ENCODE measurements around the gene RTN4. TPM values are rescaled to one million over a fixed set of nuclear protein-coding genes. Genes with fewer than 3 reads are reported as not detected.

RTN4 gene
- total RNA-seq, 1 donor from 2014 or later: 370 TPM

DNA sequence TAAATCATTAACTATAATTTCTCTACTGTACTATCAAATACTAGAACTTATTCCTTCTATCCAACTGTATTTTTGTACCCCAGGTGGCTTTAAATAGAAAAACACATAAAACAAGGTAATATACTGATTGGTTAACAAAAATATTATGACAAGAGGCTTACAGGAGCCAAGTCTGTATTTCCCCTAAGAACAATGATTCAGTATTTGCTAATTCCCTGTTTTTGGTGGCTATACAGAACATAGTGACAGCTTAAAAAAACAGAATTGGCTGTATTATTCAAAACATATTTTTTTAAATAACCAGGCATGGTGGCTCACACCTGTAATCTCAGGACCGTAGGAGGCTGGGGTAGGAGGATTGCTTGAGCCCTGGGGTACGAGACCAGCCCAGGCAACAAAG, 16.3 kb downstream of the RTN4 start:
- no peak for DNase-seq (ENCODE audit: low spot score)

DNA sequence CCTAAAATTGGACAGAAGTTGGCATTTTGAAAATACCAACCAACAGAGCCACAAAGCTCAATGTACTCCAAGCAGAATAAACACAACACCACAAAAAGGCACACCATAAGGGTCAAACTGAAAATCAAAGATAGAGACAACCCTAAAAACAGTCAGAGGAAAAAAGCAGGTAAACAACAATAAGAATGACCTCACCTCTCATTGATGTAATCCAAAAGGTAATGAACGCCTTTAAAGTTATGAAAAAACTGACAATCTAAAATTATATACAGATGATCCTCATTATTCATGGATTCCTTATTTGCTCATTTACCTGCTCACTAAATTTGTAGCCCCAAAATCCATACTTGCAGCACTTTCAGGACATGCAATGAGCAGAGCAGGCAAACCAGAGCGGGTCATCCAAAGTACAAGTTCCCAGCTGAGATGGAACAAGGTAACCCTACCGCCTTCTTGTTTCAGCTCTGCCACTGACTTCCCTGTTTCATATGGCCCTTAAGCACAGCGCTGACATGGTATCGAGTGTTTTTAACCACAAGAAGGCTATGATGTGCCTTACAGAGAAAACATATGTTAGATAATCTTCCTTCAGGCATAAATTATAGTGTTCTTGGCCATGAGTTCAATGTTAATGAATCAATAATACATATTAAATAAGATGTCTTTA, 17.0 kb downstream of the RTN4 start:
- no peak for DNase-seq (ENCODE audit: low spot score)

DNA sequence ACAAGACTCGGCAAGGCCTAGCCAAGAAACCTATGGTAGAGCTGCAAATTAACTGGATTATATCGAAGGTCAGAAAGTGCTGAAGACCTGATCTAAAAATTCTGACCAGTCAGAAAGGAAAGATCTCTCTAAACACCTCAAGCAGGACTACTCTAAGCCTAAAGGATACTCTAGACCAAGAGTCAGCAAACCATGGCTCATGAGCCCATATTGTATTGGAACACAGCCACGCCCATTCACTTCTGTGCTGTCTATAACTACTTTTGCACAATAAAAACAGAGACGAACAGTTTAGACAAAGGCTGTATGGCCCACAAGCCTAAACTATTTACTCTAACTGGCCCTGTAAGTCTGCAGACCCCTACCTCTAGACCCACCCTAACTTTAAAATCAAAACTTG, 18.7 kb downstream of the RTN4 start:
- no peak for DNase-seq (ENCODE audit: low spot score)

DNA sequence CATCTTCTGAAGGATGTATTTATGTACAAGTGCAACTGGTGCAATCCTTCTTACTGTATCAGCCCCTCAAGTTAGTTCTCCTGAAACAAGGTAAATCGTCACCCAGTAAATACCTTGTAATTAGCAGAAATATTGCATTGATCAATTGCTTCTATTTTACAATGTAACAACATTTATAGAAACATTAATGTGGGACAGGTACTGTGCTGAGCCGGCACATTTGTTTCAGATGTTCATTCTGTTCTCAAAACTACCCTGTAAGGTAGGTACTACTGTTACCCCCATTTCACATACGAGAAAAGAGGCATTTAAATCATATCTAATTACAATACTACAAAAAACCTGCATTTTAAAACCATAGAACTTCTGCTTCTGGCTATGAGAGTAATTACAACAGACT, 19.5 kb downstream of the RTN4 start:
- no peak for DNase-seq (ENCODE audit: low spot score)

DNA sequence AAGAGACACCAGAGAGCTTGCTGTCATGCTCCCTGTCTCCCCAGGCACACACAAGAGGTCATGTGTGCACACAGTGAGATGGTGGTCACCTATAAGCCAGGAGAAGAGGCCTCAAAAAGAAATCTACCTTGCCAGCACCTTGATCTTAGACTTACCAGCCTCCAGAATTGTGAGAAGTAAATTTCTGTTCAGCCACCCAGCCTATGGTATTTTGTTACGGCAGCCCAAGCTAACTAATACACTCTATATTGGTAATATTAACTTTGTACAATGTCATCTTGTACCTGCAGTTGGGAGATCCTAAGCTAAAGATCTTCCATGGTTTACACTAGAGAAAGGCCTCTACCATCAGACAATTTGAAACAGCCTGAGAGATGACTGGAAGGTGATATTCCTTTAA, 21.2 kb downstream of the RTN4 start:
- no peak for DNase-seq (ENCODE audit: low spot score)

DNA sequence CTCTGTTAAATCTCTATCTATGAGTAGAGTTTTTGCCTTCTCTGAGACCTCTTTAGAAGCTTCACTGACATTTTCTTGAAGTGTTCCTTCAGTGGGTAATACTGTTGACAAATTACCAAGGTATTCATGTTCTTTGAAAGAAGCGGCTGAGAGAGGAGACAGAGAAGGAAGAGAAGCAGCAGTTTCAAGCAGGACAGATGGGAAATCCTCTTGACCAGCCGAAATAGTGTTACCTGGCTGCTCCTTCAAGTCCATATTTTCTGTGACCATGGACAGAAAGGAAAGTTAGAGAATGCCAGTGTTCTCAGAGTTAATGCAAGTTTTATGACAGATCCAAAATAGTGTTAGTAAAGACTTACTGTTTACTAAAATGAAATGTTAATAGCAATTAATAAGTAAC, 23.0 kb downstream of the RTN4 start:
- DNase-seq (ENCODE audit: low spot score): no peak

DNA sequence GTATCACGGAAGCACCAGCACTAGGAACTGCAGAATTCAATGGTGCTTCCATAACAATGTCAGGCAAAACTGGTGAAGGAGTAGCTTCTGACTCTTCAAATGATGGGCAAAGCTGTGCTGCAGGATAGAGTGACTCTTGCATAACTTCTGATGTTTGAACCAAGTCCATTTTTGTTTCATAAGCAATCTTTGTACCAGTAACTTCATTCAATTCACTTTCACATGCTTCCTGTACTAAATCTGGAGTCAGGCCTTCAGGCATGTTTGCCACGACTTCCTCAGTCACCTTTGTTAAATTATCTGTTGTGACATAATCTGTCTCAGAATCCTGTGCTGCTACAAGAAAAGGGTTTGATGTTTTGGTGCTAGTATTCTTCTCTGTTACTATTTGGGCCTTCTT, 24.0 kb downstream of the RTN4 start:
- DNase-seq (ENCODE audit: low spot score): no peak

DNA sequence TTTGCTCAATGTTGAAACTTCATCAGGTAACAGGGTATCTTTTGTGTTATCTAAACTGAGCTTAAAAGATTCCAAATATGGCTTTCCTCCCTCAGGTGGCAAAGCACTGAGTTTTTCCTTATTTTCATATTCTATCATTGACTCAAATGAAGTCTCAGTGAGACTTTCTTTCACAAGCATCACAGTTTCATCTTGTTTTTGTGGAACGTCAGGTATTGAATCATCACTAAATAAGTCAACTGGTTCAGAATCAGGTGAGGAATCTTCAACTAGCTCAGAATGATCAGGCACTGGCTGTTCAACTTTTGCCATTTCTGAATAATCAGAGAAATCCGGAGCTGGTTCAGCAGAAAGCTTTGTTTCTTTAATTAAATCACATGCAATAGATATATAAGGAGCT, 24.6 kb downstream of the RTN4 start:
- DNase-seq (ENCODE audit: low spot score): no peak

DNA sequence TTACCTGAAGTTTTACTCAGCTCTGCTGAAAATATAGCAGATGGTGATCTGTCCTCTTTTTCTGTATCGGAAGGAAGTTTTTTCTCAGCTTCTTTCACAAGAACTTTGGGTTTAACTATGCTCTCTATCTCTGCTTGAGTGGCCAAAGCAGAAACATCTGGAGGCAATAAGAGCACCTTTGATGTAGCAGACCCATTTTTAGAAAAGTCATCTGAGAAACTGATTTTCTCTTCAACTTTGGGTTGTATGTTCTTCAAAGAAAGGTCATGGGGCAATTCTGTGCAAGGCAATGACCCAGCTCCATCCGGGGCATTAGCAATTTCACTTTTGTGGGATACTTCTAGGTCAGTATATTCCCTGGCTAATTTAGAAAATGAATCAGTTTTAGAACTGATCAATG, 25.2 kb downstream of the RTN4 start:
- DNase-seq (ENCODE audit: low spot score): no peak

DNA sequence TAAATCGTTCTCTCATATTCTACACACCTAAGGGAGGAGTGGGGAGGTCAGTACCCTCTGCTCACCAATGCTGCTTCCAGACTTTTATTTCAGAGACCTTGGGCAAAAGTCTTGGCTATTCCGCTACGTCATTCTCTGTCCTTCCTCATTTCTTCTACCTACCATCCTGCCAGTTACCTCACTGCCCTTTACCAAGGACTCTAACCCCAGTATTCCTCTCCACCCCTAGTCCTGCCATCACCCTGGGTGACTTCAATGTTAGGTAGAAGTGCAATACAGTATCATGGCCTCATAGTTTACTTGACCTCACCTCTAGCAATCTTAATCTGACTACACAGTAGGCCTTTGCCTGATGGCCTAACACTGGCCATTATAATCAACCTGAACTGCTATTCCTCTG, 27.8 kb downstream of the RTN4 start:
- no peak for DNase-seq (ENCODE audit: low spot score)

DNA sequence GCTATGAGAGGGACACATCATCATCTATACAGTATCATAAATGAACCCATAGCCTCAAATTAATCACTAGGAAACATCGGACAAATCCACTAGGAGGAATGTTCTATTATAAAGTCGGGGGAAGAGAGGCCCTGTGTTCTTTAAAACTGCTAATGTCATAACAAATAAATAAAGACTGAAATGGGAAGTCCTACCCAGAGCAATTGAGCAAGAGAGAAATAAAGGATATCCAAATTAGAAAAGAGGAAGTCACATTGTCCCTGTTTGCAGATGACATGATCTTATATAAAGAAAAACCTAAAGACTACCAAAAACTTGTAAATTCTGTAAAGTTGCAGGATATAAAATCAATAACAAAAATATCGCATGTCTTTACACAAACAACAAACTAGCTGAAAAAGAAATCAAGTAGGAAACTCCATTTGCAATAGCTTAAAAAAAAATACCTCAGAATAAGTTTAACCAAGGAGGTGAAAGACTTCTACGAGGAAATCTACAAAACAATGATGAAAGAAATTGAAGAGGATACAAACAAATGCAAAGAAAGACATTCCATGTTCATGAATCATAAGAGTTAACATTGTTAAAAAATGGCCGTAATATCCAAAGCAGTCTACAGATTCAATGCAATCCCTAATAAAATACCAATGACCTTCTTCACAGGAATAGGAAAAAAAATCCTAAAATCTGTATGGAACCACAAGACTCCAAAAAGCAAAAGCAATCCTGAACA, 30.6 kb downstream of the RTN4 start:
- DNase-seq (ENCODE audit: low spot score): no peak

DNA sequence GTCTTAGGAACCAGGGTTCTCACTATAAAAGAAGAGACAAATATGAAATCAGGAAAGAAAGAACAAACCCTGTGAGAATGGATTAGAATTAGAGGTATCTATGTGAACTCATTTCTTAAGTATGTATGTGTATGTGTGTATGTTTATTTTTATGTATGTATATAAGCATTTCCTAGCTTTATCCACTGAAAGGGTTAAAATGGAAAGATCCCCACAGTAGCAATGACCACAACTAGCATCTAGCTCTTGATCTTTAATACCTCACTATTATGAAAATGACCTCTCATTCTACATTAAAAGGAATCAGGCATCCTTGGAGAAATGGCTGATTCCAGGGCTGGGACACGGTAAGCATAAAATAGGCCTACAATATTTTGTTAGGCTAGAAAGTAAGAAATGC, 31.6 kb downstream of the RTN4 start:
- no peak for DNase-seq (ENCODE audit: low spot score)

DNA sequence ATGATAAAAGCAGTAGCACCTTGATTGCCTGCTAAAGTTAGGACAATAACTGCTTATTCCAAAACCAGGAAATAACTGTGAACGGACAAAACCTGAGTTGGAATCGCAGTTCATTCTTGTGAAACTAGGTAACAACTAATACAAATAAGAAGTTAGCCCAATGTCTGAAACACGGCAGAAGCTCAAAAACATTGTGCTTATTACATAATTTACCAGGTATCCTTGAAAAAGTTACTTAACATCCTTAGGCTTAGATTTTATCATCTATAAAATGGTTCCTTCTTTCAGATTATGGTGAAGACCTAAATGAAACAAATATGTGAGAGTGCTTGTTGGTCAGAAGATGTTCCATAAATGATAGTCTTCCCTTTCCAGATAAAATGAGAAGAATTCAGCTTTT, 32.4 kb downstream of the RTN4 start:
- no peak for DNase-seq (ENCODE audit: low spot score)

DNA sequence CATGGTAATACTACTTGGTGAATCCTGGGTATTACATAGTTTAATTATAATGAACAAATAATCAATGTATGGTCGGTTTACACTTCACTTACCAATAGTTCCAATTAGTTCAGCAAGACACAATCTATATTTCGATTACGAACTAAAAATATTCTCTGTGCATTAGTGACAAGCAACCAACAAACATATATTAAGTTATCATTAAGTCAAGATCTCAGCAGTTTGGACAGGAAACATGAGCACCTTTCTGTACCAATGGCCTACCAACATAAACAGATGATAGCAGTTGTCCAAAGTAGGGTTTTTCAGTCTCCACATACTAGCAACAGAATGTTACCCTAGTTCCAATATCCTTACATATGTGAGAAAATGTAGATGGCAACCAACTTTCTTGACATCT, 32.8 kb downstream of the RTN4 start:
- DNase-seq (ENCODE audit: low spot score): no peak

DNA sequence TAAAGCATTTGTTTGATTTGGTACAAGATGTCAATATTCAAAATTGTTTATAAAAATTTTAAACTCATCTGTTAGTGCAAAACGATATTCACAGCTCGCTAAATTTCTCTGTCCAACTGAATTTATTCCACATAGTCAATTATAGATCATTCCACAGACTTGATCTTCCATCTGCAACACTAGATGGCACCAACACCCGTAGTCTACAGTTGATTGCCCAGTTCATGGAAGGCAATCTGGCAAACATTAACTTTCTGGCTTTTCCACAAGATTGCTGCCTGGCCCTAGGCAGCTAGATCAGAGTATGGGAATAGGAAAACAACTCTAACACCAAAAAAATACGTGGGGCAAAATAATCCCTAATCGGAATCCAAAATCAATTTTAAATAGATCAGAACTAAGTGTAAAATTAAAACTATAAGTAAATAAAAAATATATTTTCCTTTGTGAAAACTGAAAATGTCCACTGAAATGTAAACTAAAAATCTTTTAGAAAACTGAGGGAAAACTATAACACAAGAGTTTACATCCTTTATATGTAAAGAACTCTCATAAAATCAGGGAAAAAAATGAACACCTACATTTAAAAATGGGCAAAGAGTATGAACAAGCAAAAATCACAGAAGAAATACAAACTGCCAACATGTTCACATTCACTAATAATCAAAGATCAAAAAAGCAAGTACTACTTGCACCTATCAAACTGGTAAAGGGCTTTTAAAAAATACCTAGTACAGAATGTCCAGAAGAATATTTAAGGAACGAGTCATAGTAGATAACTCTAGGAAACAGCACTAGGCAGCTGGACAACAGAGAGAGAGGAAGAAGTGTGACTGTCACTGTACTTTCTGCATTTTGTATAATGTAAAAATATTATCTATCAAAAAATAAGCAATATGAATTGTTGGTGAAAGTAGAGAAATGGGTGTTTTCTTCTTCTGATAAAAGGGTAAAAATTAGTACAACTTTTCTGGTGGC, 35.0 kb downstream of the RTN4 start:
- DNase-seq (ENCODE audit: low spot score): peak; percentile 73

DNA sequence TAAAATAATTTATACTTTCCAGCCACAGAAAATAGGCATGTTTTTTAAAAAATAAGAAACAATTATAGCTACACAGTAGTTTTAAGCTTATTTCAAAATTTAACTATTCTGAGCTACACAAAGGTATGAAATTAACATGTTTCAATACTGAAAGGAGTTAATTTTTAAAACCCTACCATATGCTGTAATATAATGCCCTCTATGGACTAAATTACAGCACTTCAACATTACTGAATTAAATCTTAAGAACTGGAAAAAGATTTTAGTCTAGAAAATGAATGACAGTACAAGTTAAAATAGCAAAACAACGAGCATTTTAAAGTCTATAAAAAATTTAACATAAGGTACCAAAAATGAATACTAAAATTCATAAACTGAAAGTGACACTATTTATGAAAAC, 36.3 kb downstream of the RTN4 start:
- DNase-seq (ENCODE audit: low spot score): no peak

DNA sequence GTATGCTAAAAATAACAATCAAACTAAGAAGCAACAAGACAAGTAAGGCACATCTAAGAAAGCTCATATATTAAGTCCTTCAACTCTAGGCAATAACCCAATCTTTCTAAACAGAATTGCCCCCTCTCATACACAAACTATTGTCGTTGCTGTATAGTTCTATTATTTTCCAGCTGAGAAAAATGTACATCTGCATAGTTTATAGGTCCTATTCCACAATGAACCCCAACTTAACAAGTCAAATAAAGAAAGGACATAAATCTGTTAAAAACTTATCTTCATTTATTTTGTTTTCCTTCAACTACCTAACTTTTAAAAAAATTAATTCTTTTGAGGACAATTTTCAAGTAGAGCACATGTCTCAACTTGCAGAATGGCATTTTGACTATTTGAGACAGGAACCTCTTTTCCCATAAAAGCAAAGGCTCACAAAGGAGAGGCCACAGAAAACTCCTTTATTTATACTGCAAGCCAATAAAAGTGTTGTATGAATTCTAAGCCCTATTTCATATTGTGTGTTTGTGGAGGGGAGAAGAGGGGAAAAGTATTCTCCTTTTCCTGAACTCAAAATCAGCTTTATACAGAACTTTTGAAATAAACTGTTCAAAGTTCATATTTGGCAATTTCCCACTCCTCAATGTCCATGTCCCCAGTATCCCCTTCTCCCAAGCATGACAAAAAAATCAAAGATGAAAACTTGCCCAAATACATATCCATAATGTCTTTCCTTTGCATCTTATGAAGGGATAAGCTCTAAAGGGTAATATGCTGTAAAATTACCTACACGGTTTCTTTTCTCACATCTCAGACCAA, 37.4 kb downstream of the RTN4 start:
- no peak for DNase-seq (ENCODE audit: low spot score)

DNA sequence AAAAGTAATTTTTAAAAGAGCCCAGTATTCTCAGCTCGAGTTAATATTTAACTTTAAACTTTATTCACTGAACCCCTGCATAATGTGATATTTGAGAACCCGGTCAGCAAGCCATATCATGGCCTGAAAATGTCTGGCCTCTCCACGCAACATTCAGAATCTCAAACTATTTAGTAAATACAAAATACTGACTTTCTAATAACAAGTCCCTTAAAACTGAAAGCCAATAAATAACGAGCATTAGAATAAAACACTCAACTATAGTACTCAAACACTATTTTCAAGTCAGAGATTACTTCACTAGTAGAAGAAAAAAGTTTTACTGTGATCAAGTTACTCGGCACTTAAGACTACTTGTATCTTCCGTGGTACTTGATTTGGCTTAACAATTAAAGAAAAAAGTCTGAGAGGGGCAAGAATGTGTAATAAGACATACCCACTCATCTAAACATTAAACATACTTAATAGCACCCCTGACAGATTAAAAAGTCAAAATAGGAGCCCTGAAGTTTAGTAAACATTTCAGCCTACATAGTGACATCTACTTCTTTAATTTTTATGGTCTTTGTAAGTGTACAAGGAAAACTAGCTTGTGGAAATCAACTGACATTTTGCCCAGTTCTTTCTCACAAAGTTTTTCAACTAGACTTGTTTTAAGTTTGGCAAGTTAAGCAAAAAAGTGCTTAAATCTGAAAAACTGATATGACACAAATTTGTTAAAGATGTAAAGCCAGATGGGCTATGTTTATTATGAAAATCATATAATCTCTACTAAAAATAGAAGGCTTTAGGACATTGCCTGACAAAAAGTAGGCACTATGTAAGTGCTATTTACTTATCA, 38.2 kb downstream of the RTN4 start:
- no peak for DNase-seq (ENCODE audit: low spot score)

DNA sequence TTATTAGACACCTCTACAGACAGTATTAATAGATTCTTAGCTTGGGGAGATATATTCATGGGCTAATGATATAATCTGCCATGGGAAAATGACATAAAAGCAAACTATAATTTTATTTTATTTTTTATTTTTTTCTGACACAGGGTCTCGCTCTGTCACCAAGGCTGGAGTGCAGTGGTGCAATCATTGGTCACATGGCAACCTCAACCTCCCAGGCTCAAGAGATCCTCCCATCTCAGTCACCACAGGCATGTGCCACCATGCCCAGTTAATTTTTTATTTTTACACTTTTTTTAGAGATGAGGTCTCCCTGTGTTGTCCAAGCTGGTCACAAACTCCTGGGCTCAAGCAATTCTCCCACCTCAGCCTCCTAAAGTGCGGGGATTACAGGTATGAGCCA, 39.3 kb downstream of the RTN4 start:
- DNase-seq (ENCODE audit: low spot score): peak; percentile 18

DNA sequence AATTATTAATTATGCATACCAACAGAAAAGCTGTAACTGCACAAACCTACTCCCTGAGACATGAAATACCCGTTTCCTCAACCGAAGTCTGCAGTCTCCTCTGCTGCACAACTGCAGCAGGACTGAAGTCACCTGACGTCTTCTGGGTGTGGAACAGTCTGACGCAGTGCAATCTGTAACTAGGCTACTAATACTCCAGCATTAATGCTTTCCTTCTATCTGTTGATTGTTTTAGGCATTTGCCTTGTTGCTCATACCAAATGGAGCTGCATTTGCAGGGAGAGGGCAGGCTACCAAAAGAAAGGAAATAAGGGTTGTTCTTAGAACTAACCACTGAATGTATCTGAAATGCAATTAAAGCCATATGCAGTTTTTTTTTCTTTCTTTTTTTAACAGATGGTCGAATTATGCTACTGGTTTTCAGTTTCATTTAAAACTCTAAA, 40.1 kb downstream of the RTN4 start:
- DNase-seq (ENCODE audit: low spot score): peak; percentile 70

All from mucosa of gallbladder (tissue), 1 donor.